SK-N-SH (cell line): Measurements from ENCODE around the gene TMEM127. TPM values are rescaled to one million over a fixed set of nuclear protein-coding genes. Genes with fewer than 3 reads are reported as not detected.

Source experiments
- CTCF ChIA-PET: fragments of 300-600, 350-600 bp; formaldehyde crosslinking; extraction: SDS; loops from one replicate; lab custom pipeline; 2021; lab: Yijun Ruan, JAX
- POLR2A ChIA-PET: fragments of 350-600 bp; sonication (Branson Sonifier 250); formaldehyde crosslinking; extraction: SDS; loops from one replicate; lab custom pipeline; 2020; ENCODE audit warnings: antibody characterized with exemption, inconsistent platforms; lab: Yijun Ruan, JAX
- DNase-seq: peaks from one replicate; pipeline ENCODE4 v3.0.0; 2012
- H2AFZ ChIP-seq: fragments of 200-600 bp; sonication (generic); 2 replicates; pipeline ENCODE4 v1.8.1; 2016; ENCODE audit warnings: antibody characterized with exemption, mild to moderate bottlenecking, low read depth
- H3F3A ChIP-seq: fragments of 200-600 bp; sonication (generic); replicated peaks from 2 replicates; pipeline ENCODE3; 2016; ENCODE audit warnings: antibody characterized with exemption, mild to moderate bottlenecking; ENCODE audit not compliant: insufficient read depth
- H3K27ac ChIP-seq, 2 experiments: fragments of 200-500 bp in 1 of 2; fragments of 200-600 bp in 1 of 2; sonication (Bioruptor generic) in 1 of 2; sonication (generic), shearing (Covaris generic) in 1 of 2; 2 replicates each; pipeline versions ENCODE4 v1.5.1 to v1.6.1; 2014 to 2016; ENCODE audit warnings: low read depth in 2 of 2, inconsistent platforms in 1 of 2, low read length in 1 of 2, mild to moderate bottlenecking in 1 of 2, mixed read lengths in 1 of 2
- H3K27me3 ChIP-seq: fragments of 200-600 bp; sonication (generic), shearing (Covaris generic); 2 replicates; pipeline ENCODE4 v1.6.1; 2016; ENCODE audit warnings: mixed run types; ENCODE audit not compliant: insufficient read depth
- H3K36me3 ChIP-seq, 2 experiments: fragments of 200-500 bp in 1 of 2; fragments of 200-600 bp in 1 of 2; sonication (Bioruptor generic) in 1 of 2; sonication (generic) in 1 of 2; replicated peaks in 1 of 2; 2 replicates each; pipeline versions ENCODE3 to v1.5.1; 2014 to 2016; ENCODE audit warnings: low read length in 1 of 2, mild to moderate bottlenecking in 1 of 2; ENCODE audit not compliant: insufficient read depth in 2 of 2, control insufficient read depth in 1 of 2
- H3K4me1 ChIP-seq, 2 experiments: fragments of 200-500 bp in 1 of 2; fragments of 200-600 bp in 1 of 2; sonication (Bioruptor generic) in 1 of 2; sonication (generic), shearing (Covaris generic) in 1 of 2; 2 replicates each; pipeline versions ENCODE4 v1.5.1 to v1.6.1; 2014 to 2016; ENCODE audit warnings: low read depth in 1 of 2, low read length in 1 of 2, mixed run types in 1 of 2; ENCODE audit not compliant: insufficient read depth in 2 of 2, control insufficient read depth in 1 of 2
- H3K4me2 ChIP-seq: fragments of 200-600 bp; sonication (generic), shearing (Covaris generic); 2 replicates; pipeline ENCODE4 v1.6.1; 2017; ENCODE audit warnings: mixed run types
- H3K4me3 ChIP-seq, 2 experiments: fragments of 200-500 bp in 1 of 2; fragments of 200-600 bp in 1 of 2; sonication (Bioruptor generic) in 1 of 2; sonication (generic), shearing (Covaris generic) in 1 of 2; 2 replicates each; pipeline versions ENCODE4 v1.5.1 to v1.8.1; 2014 to 2016; ENCODE audit warnings: low read depth in 2 of 2, inconsistent platforms in 1 of 2, low read length in 1 of 2, mild to moderate bottlenecking in 1 of 2, mixed read lengths in 1 of 2, moderate library complexity in 1 of 2
- H3K79me2 ChIP-seq: fragments of 200-600 bp; sonication (generic); 2 replicates; pipeline ENCODE4 v1.8.1; 2017; ENCODE audit warnings: mild to moderate bottlenecking; ENCODE audit not compliant: insufficient read depth
- H3K9ac ChIP-seq: fragments of 200-600 bp; sonication (generic); 2 replicates; pipeline ENCODE4 v1.6.1; 2017; ENCODE audit warnings: mixed run types
- H3K9me2 ChIP-seq: fragments of 200-600 bp; sonication (generic); 2 replicates; pipeline ENCODE4 v1.6.1; 2017; ENCODE audit warnings: mixed run types
- H3K9me3 ChIP-seq: fragments of 200-600 bp; sonication (generic); 2 replicates; pipeline ENCODE4 v1.6.1; 2017; ENCODE audit warnings: mixed run types, mild to moderate bottlenecking, moderate library complexity
- H4K20me1 ChIP-seq: fragments of 200-600 bp; sonication (generic); 2 replicates; pipeline ENCODE4 v1.6.1; 2017; ENCODE audit warnings: mild to moderate bottlenecking, mixed run types; ENCODE audit not compliant: insufficient read depth
- CHD2 ChIP-seq: fragments of 150-350 bp; IDR thresholded peaks from 2 replicates; pipeline ENCODE4 v1.6.1; 2018; ENCODE audit warnings: low read length; ENCODE audit not compliant: partially characterized antibody
- ELF1 ChIP-seq: IDR thresholded peaks from 2 replicates; pipeline ENCODE4 v1.4.0; 2012
- EP300 ChIP-seq, 2 experiments: IDR thresholded peaks; 2 replicates each; pipeline versions ENCODE4 v1.4.0 to v1.6.1; 2012; ENCODE audit warnings: borderline replicate concordance in 1 of 2, low read depth in 1 of 2, low read length in 1 of 2
- FOSL2 ChIP-seq: IDR thresholded peaks from 2 replicates; pipeline ENCODE4 v1.4.0; 2012; ENCODE audit warnings: low read depth, mild to moderate bottlenecking, moderate library complexity, borderline replicate concordance
- FOXM1 ChIP-seq: IDR thresholded peaks from 2 replicates; pipeline ENCODE4 v1.4.0; 2012; ENCODE audit warnings: low read depth, mild to moderate bottlenecking
- GABPA ChIP-seq: IDR thresholded peaks from 2 replicates; pipeline ENCODE4 v1.4.0; 2012; ENCODE audit warnings: low read depth, mild to moderate bottlenecking
- IRF3 ChIP-seq: fragments of 150-350 bp; IDR thresholded peaks from 2 replicates; pipeline ENCODE4 v1.6.1; 2016; ENCODE audit warnings: mild to moderate bottlenecking, low read depth, low read length
- MAX ChIP-seq: IDR thresholded peaks from 2 replicates; pipeline ENCODE4 v1.4.0; 2012; ENCODE audit warnings: low read depth
- MEF2A ChIP-seq: IDR thresholded peaks from 2 replicates; pipeline ENCODE4 v1.4.0; 2012; ENCODE audit warnings: low read depth, borderline replicate concordance
- MXI1 ChIP-seq: IDR thresholded peaks from 2 replicates; pipeline ENCODE4 v1.6.1; 2012; ENCODE audit warnings: mild to moderate bottlenecking, low read depth, low read length, improper control_type of control experiment
- NRF1 ChIP-seq: IDR thresholded peaks from 2 replicates; pipeline ENCODE4 v1.6.1; 2012; ENCODE audit warnings: low read depth, mild to moderate bottlenecking, low read length
- POLR2AphosphoS5 ChIP-seq: IDR thresholded peaks from 2 replicates; pipeline ENCODE4 v1.6.1; 2012; ENCODE audit warnings: low read depth, low read length
- RFX5 ChIP-seq: IDR thresholded peaks from 2 replicates; pipeline ENCODE4 v1.6.1; 2012; ENCODE audit warnings: mild to moderate bottlenecking, improper control_type of control experiment, low read length
- SIN3A ChIP-seq: IDR thresholded peaks from 2 replicates; pipeline ENCODE4 v1.6.1; 2012; ENCODE audit warnings: low read depth, mild to moderate bottlenecking, low read length, moderate library complexity, borderline replicate concordance
- TAF1 ChIP-seq: IDR thresholded peaks from 2 replicates; pipeline ENCODE4 v1.6.1; 2012; ENCODE audit warnings: low read depth, mild to moderate bottlenecking, low read length, moderate library complexity, borderline replicate concordance
- TCF12 ChIP-seq: IDR thresholded peaks from 2 replicates; pipeline ENCODE4 v1.4.0; 2012
- USF1 ChIP-seq: IDR thresholded peaks from 2 replicates; pipeline ENCODE4 v1.4.0; 2012; ENCODE audit warnings: low read depth, borderline replicate concordance
- YY1 ChIP-seq: IDR thresholded peaks from 2 replicates; pipeline ENCODE4 v1.4.0; 2012; ENCODE audit warnings: low read depth, mild to moderate bottlenecking
- ZBTB33 ChIP-seq: IDR thresholded peaks from 2 replicates; pipeline ENCODE4 v1.4.0; 2012; ENCODE audit warnings: low read depth, borderline replicate concordance
- WGBS: methylation state at CpG from one replicate; pipeline ENCODE4 v1.1.6; 2017; ENCODE audit warnings: low lambda C conversion rate; 5-methylcytosine and 5-hydroxymethylcytosine counted together
- polyA plus RNA-seq, 3 experiments: library from polyadenylated mRNA; depleted of rRNA; stranded (reverse); fragments of >200 nt; gene quantifications; 2 replicates each; pipeline ENCODE4 v1.2.3, GENCODE V29; 2012

The TMEM127 gene
- polyA plus RNA-seq, 1 of the 3 experiments (the other 2 are of a cell fraction), result 40.9 TPM

- peaks cover 36% of the 10 kb centered on the region for H4K20me1 ChIP-seq
- H3K36me3 ChIP-seq, result no peaks in the 10 kb centered on the region
- H2AFZ ChIP-seq, result peak overlapping the region; percentile 80
- H3K4me3 ChIP-seq, result peak overlapping the region; percentile 74 to 86
- WGBS, result 7% methylated on average over 15 of the region's 21 CpGs
- TF ChIP-seq FOXM1 (no peak), YY1 (peak; percentile 83), NRF1 (no peak), TAF1 (peak; percentile 82), CHD2 (no peak), EP300 (IDR thresholded peaks at IDR 0.05; ENCODE audit: borderline replicate concordance in 1 of 2, low read depth in 1 of 2, low read length in 1 of 2) (no peak), TCF12 (no peak), ELF1 (no peak), USF1 (no peak), POLR2AphosphoS5 (no peak), RFX5 (no peak), SIN3A (no peak), GABPA (no peak)
- TF ChIP-seq, all 33 proteins: peak for 2
- Histone ChIP-seq H3K9me2 (no peaks in the 10 kb centered on the region), H3K4me2 (peak overlapping the region; percentile 86), H3K9ac (peak overlapping the region; percentile 86), H3K27ac (peak overlapping the region; percentile 13 to 72; a peak in 3 of 4 replicates), H3K9me3 (no peaks in the 10 kb centered on the region), H3K4me1 (peaks cover 25 to 27% of the 10 kb centered on the region in 2 experiments; a peak in 3 of 4 replicates), H3F3A (peaks cover 4% of the 10 kb centered on the region), H3K27me3 (no peaks in the 10 kb centered on the region), H3K79me2 (peaks cover 60% of the 10 kb centered on the region)
- ChIA-PET CTCF (interaction anchor here (1.1 to 1.6 kb wide), 3 partner anchors 19 to 92 kb away, joined by 3 to 6 read pairs (median 4); no protein-coding TSS in a partner anchor), POLR2A (interaction anchor here (1.0 to 1.5 kb wide), 3 partner anchors 51 to 187 kb away, joined by 4 to 6 read pairs (median 4); partner anchors contain the start of gene TMEM127)
- DNase-seq, result no peak
These were observed 56.6 kb downstream of the TMEM127 start for GRCh38 chr2:96209011-96209728.

GRCh38 chr2:96208143-96209010 is 57.4 kb downstream of the TMEM127 start, which contains the start of gene STARD7:
STARD7 (minus strand) TSS chr2:96208827; CDS start chr2:96208434, 393 bp downstream.
- ChIA-PET POLR2A (interaction anchor here (0.6 to 1.5 kb wide), 6 partner anchors 52 to 350 kb away, joined by 3 to 6 read pairs (median 4); partner anchors contain the start of gene TMEM127), CTCF (interaction anchor here (1.5 to 2.0 kb wide), 2 partner anchors 19 to 52 kb away, joined by 6 to 7 read pairs; no protein-coding TSS in a partner anchor)
- peak within 1 kb of the TSS; percentile 74 to 86 for H3K4me3 ChIP-seq
- peak within 1 kb of the TSS; percentile 86 for H3K4me2 ChIP-seq
- H3K9me2 ChIP-seq, result no peaks in the 10 kb centered on the region
- H3K79me2 ChIP-seq, result peaks cover 68% of the 10 kb centered on the region
- peaks cover 25 to 27% of the 10 kb centered on the region in 2 experiments; a peak in 3 of 4 replicates for H3K4me1 ChIP-seq
- no peaks in the 10 kb centered on the region for H3K36me3 ChIP-seq
- H3K27ac ChIP-seq, result peak within 1 kb of the TSS; percentile 85 to 90
- no peaks in the 10 kb centered on the region for H3K9me3 ChIP-seq
- peak; percentile 98 for DNase-seq
- peaks cover 4% of the 10 kb centered on the region for H3F3A ChIP-seq
- peak within 1 kb of the TSS; percentile 80 for H2AFZ ChIP-seq
- peaks cover 44% of the 10 kb centered on the region for H4K20me1 ChIP-seq
- under 1% methylated on average over 22 of the region's 100 CpGs for WGBS
- no peaks in the 10 kb centered on the region for H3K27me3 ChIP-seq
- H3K9ac ChIP-seq, result peak within 1 kb of the TSS; percentile 86
- TF ChIP-seq ZBTB33 (0 out of 2 replicates have a peak, but pooled peaks have one; percentile 63), MAX (peak; percentile 81), NRF1 (peak; percentile 92), ELF1 (peak; percentile 66), MEF2A (no peak), FOSL2 (no peak), POLR2AphosphoS5 (peak; percentile 88), IRF3 (peak; percentile 58), USF1 (0 out of 2 replicates have a peak, but pooled peaks have one; percentile 7), EP300 (IDR thresholded peaks at IDR 0.05; ENCODE audit: borderline replicate concordance in 1 of 2, low read depth in 1 of 2, low read length in 1 of 2) (no peak), MXI1 (peak; percentile 85; the same call in 1 of the 2 replicates)
